SW480 (cell line): ENCODE measurements around the gene SLC9A6.
"Not testable (repeated sequence)": the region's sequence is repeated elsewhere in the genome, so short reads cannot be mapped to it uniquely, and the experiment has no call there.

ENCODE experiments used
- DNase-seq: peaks from one replicate; pipeline ENCODE4 v3.0.0-alpha.2; 2016; ENCODE audit warnings: low spot score

Gene SLC9A6

DNA sequence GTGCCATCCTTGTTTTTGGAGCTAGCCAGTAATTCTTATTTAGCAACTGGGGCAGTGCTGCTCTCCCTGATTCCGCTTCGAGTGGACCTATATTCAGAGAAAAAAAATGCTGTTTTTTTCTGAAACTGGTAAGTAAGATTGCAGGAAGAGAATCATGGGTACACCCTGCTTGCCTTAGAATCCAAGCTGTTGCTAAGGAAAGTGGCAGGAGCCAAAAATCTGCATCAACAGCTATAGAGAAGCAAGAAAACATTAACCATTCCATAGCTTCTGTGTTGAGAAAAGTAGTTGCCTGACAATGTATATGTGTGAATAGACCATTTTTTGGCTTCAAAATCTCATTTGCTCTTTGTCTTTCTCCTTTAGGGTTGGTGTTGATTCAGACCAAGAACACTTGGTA lies 44.5 kb downstream of the SLC9A6 start:
- no peak for DNase-seq

DNA sequence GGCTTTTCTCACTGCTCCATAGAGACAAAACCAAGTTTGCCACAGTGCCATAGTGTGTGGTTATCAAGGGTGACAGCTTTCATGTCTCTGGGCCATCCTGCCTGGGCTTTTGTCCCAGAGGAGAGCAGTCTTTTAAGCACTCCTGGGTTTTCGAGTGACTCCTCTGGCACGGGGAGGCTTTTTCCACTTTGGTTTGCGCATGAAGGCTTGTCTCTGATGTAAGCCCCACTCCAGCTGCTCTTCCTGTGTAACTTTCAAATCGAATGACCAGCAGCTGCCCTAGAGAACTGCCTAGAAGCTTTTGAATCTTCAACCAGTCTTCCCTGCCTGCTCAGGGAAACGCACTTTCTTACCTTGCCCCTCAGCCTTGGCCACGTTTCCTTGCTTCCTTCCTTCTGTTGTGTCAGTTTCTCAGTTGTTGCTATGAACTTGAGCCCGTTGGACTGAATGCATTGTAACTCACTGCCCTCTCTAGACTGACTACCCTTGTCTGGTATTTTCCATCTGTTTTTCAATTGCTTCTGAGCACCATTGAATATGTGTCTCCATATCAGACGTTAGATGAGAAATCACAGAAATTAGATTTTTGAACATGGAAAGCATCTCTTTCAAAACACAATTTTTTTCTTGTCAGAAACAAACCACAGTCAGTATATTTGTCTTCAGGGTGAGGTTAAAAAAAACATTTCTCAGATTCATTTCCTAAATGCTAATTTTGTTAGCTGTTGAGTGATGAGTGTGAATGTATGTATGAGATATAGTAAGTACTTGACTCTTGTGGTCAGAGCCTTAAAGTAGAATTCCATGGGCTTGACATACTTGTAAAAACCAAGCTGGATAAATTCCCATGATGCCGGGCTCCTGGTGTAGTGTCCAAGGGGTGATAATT lies 45.3 kb downstream of the SLC9A6 start:
- DNase-seq: no peak

DNA sequence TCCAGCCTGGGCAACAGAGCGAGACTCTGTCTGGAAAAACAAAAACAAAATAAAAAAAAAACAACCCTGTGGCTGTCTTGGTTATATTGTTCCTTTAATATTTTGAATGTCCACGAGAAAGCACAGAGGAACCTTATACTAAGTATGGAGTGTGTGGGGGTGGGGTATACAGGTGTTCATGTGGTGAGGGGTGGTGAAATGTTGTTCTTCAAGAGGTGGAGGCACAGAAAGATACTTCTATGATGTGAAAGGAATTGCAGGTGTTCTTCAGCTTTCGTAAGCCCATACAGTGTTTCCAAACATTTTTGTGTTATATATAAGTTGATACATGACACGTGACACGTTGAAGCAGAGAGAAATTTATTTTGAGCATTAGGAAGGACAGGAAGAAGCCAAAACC lies 46.4 kb downstream of the SLC9A6 start:
- DNase-seq: no peak

DNA sequence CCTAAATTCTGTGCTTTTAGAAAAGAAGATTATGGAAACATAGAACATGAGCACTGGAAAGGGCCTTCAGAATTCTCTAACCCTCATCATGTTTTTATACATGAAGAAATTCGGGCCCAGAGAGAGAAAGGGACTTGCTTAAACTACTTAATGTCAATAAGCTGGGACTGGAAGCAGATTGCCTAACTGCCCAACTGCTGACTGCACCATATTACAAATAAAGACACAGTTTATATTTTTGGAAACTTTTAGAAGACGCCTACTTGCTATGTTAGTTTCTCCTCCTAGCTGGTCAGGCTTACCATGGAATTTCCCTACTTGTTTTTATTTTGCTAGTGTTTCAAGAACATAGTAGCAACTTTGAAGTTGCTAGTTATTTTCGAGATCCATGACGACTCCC lies 47.1 kb downstream of the SLC9A6 start:
- no peak for DNase-seq

DNA sequence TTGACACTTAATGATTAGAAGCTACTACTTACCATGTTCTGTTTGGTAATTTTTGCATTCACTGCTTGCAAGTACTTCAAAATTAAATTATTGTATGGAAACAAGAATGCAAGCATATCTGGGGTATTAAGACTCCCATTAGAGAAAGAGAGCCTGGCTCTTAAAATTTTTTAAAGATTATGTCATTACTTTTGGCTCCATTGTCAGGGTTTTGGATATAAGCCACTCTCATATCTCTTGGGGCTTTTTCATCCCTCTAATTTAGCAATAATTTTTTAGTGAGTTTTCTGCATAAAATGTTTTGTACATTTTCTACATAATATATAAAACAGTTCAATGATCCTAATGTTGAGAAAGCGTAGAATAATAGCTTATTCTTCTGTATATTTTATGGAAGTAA lies 49.4 kb downstream of the SLC9A6 start:
- no peak for DNase-seq

DNA sequence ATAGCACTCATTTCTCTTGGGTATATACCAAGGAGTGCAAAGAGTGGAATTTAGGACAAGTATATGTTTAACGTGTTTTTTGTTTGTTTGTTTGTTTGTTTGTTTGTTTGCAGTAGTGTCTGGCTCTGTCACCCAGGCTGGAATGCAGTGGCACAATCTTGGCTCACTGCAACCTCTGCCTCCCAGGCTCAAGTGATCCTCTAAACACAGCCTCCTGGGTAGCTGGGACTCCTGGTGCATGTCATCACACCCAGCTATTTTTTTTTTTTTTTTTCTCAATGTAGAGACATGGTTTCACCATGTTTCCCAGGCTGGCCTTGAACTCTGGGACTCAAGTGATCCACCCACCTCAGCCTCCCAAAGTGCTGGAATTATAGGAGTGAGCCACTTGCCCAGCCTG lies 50.4 kb downstream of the SLC9A6 start:
- no peak for DNase-seq

DNA sequence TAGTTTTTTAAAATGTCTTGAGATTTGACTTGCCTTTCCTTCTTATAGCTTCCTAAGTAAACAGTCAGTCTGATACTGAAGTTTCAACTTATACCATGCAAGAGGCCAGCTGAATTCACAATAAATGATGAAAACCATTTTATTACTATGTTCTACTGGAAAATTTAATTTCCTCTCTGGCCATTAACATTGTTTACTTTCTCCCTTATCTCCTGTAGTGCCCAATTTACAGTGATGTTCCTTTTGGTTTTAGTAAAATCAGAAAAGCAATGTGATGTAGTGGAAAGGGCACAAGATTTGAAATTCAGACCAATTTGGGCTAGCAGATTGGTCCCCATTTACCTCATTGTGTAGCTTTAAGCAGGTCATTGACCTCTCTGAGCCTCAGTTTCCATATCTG lies 54.2 kb downstream of the SLC9A6 start:
- DNase-seq: no peak

DNA sequence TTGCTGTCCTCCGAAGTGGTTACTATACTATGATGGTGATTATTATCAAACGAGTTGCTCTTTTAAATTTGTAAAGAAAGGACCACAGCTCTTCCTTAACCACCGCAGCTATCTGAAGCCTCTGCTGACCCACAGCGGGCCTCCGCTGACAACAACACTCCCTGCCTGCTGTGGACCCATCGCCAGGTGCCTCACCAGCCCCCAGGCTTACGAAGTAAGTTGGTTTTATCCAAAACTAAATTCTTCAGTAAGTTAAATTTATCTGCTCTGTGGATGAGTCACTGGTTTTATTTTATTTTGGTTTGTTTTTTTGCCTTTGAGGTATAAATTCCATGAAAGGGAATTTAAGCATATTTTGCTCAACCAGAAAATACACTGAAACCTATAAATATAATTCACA lies 54.7 kb downstream of the SLC9A6 start:
- no peak for DNase-seq

DNA sequence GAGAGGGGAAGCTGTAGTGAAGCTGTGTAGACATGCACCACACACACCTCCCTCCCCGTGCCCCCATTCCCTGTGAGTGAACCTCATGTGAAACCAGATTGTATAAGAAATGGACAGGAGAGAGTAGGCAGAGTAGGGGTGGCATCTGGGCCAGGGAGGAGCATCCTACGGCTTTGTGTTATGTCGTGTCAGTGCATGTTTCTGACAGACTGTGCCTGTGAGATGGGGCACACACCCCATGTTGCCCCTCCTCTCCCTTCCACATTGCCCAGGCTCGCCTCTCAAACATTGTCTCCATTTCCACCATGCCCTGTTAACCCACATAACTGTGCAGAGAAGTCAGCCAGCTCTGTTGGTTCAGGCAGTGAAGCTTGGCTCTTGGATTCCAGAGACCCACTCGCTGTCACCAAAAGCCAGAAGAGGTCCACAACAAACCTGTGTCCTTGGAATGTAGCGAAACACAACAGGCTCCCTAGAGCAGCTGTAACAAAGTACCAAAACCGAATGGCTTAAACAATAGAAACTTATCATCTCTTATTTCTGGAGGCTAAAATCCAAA lies 56.1 kb downstream of the SLC9A6 start:
- DNase-seq: no peak

DNA sequence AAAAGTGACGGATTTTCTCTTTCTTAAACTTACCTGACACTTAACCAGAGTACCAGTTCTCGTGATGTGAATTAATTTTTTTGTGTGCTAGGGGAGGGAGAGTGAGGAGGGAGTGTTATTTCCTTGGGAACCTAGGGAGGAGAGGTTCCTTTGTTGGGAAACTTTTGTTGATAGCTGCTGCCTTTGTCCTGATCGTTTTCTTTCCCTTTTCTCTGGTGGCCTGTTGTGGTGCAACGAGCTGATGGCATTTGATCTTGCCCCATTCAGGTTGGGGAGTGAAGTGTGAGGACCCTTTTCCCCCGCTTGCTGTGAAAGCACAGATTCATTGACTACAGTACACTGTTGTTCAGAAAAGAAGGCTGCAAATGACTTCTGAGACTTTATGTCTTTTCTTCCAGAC lies 59.8 kb downstream of the SLC9A6 start:
- DNase-seq: no peak

DNA sequence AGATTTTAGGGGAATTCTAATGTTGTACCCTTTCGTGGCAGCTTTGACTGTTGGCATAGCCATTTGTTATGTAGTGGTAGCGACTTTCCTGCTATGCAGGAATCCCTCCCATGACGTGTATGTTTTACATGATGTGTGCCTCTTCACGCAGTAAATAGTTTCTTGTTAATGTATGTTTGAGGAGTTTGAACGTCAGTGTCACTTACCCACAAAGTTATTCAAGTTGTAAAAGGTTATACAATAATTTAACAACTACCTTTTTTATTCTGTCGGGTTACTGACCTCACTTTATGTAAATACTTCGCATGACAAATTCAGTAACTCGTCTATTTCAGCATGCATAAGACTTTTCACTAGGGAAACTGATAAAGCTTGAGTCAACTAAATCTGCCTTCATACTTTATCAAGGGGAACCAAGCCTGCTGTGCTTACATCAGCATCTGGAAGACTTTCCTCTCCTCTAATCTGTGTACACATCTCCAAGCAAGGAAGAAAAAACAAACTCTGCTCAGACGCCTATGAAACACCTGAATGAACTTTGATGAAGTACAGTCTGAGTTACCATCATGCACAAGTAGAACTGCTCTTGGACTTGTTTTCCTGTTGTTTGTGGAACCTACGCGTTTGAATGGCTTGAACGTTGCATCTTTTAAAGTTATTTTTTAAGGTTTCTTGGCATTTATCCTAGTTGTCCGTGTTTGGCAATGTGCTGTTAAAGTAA lies 61.2 kb downstream of the SLC9A6 start:
- no peak for DNase-seq

DNA sequence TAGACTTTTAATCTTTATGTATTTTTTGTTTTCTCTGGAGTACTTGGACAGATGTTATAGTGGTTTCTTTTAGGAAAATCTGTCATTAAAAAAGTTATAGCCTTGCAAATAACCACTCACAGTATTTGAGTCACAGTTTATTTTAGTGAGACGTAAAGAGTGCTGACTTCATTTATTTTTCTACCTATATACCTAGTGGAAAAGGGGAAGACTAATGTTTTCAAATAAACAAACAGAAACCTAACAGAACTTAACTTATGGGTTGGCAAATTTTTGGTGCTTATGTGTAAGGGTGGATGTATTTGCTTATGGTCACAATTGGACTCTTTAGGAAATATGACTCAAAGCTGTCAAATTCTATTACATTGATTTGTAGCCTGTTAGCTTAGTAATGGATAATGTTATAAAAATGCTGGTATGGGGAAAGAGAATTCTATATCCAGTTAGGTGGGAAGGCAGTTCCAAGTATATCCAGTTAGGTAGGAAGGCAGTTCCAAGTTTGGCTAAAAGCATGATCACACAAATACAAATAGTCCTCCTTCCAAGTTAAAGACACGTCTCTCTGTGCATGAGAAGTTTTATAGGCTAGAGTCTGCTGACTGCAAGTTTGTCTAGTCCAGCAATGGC lies 61.9 kb downstream of the SLC9A6 start:
- DNase-seq: no peak

DNA sequence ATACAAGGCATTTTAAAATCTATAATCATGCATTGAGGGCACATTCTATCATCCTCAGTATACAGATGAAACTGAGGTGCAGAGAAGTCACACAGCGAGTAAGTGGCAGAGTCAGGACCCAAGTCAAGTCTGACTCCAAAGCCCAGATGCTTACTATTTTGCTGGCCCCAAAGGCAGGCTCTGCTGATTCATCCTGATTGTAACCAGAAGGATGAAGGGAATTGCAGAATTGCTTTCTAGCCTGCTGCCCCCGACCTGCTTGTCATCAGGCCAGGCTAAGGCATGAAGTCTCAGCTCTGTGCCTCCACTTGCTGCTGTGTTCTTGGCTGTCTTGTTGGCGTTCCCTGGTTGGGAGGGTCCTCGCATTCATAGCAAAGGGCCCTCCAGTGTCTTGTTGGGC lies 62.7 kb downstream of the SLC9A6 start:
- no peak for DNase-seq

DNA sequence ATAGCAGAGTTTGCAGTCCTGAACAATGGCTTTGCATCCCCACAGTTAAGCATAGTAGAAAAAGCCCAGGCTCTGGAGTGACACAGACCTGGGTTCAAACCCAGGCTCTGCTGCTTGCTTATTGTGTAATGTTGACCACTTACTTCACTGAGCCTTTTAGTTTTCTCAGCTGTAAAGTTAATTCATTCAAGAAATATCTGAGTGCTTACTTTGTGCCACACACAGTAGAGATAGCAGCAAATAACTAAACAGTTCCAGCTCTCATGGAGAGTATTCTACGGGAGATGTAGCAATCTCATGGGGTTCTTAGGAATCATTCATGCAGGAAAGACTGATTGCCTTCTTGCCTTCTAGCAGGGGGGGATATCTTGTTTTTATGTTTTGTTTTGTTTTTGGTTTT lies 63.2 kb downstream of the SLC9A6 start:
- DNase-seq: no peak

DNA sequence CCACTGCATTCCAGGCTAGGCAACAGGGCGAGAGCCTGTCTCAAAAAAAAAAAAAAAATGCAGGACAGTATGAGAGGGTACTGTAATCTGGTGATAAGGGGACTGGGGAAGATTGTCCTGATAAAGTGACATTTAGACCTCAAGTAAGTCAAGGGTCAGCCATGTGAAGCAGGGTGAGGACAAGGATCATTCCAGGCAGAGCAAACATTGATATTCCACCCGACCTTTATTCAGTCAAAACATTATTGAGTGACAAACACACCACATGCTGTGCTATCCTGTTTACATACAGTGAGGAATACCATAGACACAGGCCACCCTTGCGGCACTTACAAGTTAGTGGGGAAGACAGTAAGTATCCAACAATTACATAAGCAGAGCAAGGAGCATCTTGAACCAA lies 64.4 kb downstream of the SLC9A6 start:
- no peak for DNase-seq

DNA sequence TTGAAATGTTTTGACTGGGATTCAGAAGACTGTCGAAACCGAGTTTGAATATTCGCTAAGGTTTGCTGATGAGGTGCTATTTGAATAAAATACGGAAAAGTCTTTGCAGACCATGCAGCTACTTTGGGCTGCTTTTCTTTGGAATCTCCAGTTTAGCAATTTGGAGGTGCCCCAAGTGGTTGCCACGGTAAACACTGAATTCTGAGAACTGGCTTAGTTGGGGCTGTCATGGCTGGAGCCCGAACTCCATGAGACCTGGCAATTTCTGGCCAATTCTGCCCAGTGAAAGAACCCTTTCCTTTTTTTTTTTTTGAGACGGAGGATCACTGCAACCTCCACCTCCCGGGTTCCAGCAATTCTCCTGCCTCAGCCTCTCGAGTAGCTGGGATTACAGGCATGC lies 65.6 kb downstream of the SLC9A6 start:
- DNase-seq: not testable (repeated sequence)

DNA sequence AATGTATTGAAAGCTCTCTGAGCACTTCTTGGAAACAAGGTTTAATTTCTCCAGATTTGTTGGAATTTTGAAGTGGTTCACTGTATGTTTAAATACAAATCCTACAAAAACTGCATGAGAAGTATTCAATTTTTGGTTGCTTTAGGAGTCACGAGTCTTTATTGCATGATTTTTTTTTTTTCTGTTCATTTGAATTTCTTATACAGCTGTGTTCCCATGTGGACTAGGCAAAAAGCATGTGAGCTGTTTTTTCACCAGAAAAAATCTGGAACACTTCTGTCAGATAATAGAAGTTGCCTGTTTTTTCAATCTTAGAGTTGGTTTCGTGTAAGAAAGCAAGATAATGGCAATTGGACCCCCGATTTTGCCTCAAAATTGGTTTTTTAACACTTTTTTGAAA lies 66.4 kb downstream of the SLC9A6 start:
- DNase-seq: no peak

DNA sequence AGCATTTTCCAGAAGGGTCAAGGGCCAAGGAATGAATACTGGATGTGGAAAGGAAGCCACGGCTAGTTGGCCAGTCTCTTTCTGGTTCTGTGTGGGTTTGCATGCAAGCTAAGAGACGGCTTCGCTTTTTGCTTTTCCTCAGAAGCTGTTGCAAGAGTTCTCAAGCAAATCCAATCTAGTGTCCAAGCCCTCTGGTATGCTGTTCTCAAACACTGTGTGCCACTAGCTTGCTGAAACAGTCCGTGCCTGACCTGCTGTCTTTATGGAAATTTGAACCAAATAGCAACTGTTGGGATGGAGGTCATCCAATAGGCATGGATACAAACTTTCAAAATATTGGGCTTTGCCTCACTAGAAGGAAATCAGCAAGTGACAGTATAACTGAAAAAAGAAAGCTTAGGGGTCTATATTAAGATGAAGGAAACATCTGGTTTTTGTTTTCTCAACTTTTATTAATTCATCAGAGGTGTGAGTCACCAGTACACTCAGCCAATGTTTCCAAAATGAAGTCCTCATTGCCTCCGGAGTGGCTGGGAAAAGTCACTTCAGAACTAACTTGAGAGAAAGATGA lies 70.5 kb downstream of the SLC9A6 start:
- no peak for DNase-seq

DNA sequence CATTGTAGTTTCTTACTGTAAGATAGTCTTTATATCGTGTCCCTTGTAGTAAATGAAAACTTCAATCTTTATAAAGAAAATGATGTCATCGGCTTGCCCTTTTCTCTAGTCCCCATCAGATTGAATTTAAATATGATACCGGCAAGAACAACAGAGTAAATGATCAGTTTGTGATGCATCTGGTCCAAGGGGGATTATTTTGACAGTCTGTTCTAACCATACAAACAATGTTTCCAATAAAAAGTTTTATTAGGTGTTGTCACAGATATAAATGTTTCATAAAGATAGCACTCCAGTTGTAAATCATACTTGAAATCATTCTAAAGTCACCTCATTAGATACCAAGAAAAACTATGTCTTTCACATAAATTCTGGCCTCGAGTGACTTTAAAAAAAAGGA lies 72.3 kb downstream of the SLC9A6 start:
- no peak for DNase-seq

DNA sequence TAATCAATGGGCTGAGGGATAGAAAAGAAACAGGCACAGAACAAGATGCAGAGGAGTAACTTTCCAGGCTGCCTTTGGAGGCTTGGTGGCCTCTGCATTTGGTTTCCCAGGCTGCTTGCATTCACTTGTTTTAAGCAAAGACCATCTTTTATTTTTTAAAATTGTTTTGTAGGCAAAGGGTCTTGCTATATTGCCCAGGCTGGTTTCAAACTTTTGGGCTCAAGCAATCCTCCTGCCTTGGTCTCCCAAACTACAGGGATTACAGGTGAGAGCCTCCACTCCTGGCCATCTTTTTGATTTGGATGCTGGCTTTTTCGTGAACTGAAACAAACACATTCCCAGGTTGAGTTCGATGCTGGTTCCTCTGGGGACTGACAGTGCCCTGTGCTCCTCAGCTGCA lies 74.1 kb downstream of the SLC9A6 start:
- no peak for DNase-seq

DNA sequence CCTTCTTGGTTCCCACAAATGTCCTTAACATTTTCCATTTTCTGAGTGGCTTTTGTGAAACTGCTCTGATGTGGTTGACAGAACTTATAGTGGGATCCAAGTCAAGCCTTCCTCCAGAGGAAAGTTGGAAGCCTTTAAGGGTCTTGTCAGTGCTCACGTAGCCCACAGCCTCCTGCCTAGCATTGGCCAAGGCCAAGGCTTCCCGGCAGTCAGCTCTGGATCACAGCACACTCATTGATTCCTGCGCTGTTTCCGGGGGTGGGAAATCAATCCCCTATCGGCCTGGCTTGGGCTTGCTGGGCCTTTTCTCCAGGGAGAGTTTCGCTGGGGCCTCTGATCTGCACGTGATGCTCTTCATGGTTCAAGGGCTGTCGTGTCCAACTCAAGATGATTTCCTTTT lies 76.1 kb downstream of the SLC9A6 start:
- no peak for DNase-seq

DNA sequence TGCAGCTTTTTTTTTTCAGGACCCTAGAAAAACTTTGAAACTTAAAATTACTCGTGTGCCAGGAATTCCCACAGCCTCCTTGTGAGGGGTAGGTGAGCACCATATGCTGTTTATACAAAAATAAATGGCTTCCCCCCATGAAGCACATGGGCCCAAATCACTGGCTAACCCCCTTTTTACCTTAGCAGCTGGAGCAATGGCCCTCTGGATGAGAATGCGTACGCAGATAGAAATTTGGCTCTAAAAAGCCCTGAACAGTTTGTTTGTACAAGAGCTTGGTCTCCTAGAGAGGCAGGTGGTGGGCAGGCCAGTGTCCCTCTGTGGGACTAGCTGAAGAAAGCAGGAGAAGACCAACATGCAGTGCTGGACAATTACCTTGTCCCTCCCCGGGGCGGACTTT lies 76.5 kb downstream of the SLC9A6 start:
- no peak for DNase-seq
